HepG2 (cell line): ENCODE results near the gene STX2.

ENCODE experiments used
- ADNP ChIP-seq: sonication (generic); formaldehyde crosslinking; IDR thresholded peaks from 2 replicates; pipeline ENCODE4 v1.4.0; 2020; ENCODE audit warnings: missing genetic modification reagents
- FOXM1 ChIP-seq: sonication (generic); formaldehyde crosslinking; IDR thresholded peaks from 2 replicates; pipeline ENCODE4 v1.5.0; 2020; ENCODE audit warnings: missing genetic modification reagents
- POLR2A ChIP-seq, 2 experiments: IDR thresholded peaks; 2 replicates each; pipeline ENCODE4 v1.6.1; 2011; ENCODE audit warnings: low read depth in 2 of 2, low read length in 2 of 2, mild to moderate bottlenecking in 1 of 2, moderate library complexity in 1 of 2; ENCODE audit not compliant: insufficient read depth in 1 of 2
- TBP ChIP-seq: sonication (generic); formaldehyde crosslinking; IDR thresholded peaks from 2 replicates; pipeline ENCODE4 v1.5.0; 2020; ENCODE audit warnings: missing genetic modification reagents
- TCF7L2 ChIP-seq: IDR thresholded peaks from 2 replicates; pipeline ENCODE4 v1.6.1; 2011; ENCODE audit warnings: mild to moderate bottlenecking, low read depth, low read length, moderate library complexity
- ZNF777 ChIP-seq: sonication (generic); formaldehyde crosslinking; IDR thresholded peaks from 2 replicates; pipeline ENCODE4 v1.4.0; 2020; ENCODE audit warnings: missing genetic modification reagents
- ZNF878 ChIP-seq: sonication (generic); formaldehyde crosslinking; IDR thresholded peaks from 2 replicates; pipeline ENCODE4 v1.8.1; 2023; ENCODE audit warnings: mild to moderate bottlenecking, missing genetic modification reagents, moderate library complexity
- TF ChIP-seq, protein P1 (sequence below): sonication (generic); formaldehyde crosslinking; IDR thresholded peaks from 2 replicates; pipeline ENCODE4 v1.4.0; 2020; ENCODE audit warnings: mild to moderate bottlenecking, low read depth, missing genetic modification reagents
- TF ChIP-seq, protein P2 (sequence below): IDR thresholded peaks from 2 replicates; pipeline ENCODE4 v1.6.1; 2012; ENCODE audit warnings: inconsistent platforms
- TF ChIP-seq, protein P3 (sequence below): sonication (generic); formaldehyde crosslinking; IDR thresholded peaks from 2 replicates; pipeline ENCODE4 v1.4.0; 2020; ENCODE audit warnings: missing genetic modification reagents
- TF ChIP-seq, protein P4 (sequence below), 2 experiments: fragments of 450-650 bp in 1 of 2; sonication (generic) in 1 of 2; formaldehyde crosslinking; IDR thresholded peaks; 2 replicates each; pipeline versions ENCODE4 v1.5.0 to v1.8.0; 2020 to 2022; ENCODE audit warnings: mild to moderate bottlenecking in 1 of 2, missing genetic modification reagents in 1 of 2
- TF ChIP-seq, protein P5 (sequence below): sonication (generic); formaldehyde crosslinking; IDR thresholded peaks from 2 replicates; pipeline ENCODE4 v1.5.0; 2020; ENCODE audit warnings: mild to moderate bottlenecking, missing genetic modification reagents, moderate library complexity
- TF ChIP-seq, protein P6 (sequence below): sonication (generic); formaldehyde crosslinking; IDR thresholded peaks from 2 replicates; pipeline ENCODE4 v1.5.1; 2020; ENCODE audit warnings: mild to moderate bottlenecking, missing genetic modification reagents, moderate library complexity
- TF ChIP-seq, protein P7 (sequence below): sonication (generic); formaldehyde crosslinking; IDR thresholded peaks from 2 replicates; pipeline ENCODE4 v1.8.1; 2023; ENCODE audit warnings: missing genetic modification reagents, inconsistent platforms, borderline replicate concordance

DNA sequence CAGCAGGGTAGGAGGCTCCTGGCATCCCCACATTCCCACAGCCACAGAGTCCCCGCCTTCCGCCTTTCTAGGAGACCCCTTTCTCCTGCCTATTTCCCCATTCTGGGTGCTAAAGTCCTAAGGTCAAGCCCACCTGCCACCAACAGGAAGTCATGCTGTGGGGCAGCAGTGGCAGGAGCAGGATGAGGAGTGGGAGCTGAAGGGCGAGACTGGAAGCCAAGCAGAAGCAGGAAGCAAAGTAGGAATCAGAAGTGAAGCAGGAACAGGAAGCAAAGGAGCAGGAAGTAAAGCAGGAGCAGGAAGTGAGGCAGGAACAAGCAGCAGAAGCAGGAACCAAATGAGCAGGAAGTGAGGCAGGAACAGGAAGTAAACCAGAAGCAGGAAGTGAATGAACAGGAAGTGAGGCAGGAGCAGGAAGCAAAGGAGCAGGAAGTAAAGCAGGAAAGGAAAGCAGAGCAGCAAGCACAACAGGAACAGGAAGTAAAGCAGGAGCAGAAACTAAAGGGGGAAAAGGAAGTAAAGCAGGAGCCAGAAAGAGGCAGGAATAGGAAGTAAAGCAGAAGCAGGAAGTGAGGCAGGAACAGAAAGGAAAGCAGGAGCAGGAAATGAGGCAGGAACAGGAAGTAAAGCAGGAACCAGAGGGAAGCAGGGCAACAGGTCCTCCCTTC lies 84.7 kb downstream of the STX2 start:
- TF ChIP-seq, protein P1, sequence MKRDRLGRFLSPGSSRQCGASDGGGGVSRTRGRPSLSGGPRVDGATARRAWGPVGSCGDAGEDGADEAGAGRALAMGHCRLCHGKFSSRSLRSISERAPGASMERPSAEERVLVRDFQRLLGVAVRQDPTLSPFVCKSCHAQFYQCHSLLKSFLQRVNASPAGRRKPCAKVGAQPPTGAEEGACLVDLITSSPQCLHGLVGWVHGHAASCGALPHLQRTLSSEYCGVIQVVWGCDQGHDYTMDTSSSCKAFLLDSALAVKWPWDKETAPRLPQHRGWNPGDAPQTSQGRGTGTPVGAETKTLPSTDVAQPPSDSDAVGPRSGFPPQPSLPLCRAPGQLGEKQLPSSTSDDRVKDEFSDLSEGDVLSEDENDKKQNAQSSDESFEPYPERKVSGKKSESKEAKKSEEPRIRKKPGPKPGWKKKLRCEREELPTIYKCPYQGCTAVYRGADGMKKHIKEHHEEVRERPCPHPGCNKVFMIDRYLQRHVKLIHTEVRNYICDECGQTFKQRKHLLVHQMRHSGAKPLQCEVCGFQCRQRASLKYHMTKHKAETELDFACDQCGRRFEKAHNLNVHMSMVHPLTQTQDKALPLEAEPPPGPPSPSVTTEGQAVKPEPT (CRISPR knock-in tag) = no peak
- TF ChIP-seq TCF7L2 = no peak
- TF ChIP-seq, protein P2, sequence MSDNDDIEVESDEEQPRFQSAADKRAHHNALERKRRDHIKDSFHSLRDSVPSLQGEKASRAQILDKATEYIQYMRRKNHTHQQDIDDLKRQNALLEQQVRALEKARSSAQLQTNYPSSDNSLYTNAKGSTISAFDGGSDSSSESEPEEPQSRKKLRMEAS = no peak
- TF ChIP-seq POLR2A (IDR thresholded peaks at IDR 0.05; ENCODE audit: insufficient read depth in 1 of 2, low read depth in 2 of 2, low read length in 2 of 2) = no peak
- TF ChIP-seq, protein P3, sequence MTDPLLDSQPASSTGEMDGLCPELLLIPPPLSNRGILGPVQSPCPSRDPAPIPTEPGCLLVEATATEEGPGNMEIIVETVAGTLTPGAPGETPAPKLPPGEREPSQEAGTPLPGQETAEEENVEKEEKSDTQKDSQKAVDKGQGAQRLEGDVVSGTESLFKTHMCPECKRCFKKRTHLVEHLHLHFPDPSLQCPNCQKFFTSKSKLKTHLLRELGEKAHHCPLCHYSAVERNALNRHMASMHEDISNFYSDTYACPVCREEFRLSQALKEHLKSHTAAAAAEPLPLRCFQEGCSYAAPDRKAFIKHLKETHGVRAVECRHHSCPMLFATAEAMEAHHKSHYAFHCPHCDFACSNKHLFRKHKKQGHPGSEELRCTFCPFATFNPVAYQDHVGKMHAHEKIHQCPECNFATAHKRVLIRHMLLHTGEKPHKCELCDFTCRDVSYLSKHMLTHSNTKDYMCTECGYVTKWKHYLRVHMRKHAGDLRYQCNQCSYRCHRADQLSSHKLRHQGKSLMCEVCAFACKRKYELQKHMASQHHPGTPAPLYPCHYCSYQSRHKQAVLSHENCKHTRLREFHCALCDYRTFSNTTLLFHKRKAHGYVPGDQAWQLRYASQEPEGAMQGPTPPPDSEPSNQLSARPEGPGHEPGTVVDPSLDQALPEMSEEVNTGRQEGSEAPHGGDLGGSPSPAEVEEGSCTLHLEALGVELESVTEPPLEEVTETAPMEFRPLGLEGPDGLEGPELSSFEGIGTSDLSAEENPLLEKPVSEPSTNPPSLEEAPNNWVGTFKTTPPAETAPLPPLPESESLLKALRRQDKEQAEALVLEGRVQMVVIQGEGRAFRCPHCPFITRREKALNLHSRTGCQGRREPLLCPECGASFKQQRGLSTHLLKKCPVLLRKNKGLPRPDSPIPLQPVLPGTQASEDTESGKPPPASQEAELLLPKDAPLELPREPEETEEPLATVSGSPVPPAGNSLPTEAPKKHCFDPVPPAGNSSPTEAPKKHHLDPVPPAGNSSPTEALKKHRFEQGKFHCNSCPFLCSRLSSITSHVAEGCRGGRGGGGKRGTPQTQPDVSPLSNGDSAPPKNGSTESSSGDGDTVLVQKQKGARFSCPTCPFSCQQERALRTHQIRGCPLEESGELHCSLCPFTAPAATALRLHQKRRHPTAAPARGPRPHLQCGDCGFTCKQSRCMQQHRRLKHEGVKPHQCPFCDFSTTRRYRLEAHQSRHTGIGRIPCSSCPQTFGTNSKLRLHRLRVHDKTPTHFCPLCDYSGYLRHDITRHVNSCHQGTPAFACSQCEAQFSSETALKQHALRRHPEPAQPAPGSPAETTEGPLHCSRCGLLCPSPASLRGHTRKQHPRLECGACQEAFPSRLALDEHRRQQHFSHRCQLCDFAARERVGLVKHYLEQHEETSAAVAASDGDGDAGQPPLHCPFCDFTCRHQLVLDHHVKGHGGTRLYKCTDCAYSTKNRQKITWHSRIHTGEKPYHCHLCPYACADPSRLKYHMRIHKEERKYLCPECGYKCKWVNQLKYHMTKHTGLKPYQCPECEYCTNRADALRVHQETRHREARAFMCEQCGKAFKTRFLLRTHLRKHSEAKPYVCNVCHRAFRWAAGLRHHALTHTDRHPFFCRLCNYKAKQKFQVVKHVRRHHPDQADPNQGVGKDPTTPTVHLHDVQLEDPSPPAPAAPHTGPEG (CRISPR knock-in tag) = no peak
- TF ChIP-seq, protein P4, sequence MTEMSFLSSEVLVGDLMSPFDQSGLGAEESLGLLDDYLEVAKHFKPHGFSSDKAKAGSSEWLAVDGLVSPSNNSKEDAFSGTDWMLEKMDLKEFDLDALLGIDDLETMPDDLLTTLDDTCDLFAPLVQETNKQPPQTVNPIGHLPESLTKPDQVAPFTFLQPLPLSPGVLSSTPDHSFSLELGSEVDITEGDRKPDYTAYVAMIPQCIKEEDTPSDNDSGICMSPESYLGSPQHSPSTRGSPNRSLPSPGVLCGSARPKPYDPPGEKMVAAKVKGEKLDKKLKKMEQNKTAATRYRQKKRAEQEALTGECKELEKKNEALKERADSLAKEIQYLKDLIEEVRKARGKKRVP (CRISPR knock-in tag; IDR thresholded peaks at IDR 0.05) = no peak
- TF ChIP-seq, protein P5, sequence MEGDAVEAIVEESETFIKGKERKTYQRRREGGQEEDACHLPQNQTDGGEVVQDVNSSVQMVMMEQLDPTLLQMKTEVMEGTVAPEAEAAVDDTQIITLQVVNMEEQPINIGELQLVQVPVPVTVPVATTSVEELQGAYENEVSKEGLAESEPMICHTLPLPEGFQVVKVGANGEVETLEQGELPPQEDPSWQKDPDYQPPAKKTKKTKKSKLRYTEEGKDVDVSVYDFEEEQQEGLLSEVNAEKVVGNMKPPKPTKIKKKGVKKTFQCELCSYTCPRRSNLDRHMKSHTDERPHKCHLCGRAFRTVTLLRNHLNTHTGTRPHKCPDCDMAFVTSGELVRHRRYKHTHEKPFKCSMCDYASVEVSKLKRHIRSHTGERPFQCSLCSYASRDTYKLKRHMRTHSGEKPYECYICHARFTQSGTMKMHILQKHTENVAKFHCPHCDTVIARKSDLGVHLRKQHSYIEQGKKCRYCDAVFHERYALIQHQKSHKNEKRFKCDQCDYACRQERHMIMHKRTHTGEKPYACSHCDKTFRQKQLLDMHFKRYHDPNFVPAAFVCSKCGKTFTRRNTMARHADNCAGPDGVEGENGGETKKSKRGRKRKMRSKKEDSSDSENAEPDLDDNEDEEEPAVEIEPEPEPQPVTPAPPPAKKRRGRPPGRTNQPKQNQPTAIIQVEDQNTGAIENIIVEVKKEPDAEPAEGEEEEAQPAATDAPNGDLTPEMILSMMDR (CRISPR knock-in tag) = no peak
- no peak for TF ChIP-seq ZNF878 (CRISPR knock-in tag)
- TF ChIP-seq, protein P6, sequence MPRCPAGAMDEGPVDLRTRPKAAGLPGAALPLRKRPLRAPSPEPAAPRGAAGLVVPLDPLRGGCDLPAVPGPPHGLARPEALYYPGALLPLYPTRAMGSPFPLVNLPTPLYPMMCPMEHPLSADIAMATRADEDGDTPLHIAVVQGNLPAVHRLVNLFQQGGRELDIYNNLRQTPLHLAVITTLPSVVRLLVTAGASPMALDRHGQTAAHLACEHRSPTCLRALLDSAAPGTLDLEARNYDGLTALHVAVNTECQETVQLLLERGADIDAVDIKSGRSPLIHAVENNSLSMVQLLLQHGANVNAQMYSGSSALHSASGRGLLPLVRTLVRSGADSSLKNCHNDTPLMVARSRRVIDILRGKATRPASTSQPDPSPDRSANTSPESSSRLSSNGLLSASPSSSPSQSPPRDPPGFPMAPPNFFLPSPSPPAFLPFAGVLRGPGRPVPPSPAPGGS (CRISPR knock-in tag) = no peak
- TF ChIP-seq TBP (CRISPR knock-in tag) = no peak
- TF ChIP-seq, protein P7, sequence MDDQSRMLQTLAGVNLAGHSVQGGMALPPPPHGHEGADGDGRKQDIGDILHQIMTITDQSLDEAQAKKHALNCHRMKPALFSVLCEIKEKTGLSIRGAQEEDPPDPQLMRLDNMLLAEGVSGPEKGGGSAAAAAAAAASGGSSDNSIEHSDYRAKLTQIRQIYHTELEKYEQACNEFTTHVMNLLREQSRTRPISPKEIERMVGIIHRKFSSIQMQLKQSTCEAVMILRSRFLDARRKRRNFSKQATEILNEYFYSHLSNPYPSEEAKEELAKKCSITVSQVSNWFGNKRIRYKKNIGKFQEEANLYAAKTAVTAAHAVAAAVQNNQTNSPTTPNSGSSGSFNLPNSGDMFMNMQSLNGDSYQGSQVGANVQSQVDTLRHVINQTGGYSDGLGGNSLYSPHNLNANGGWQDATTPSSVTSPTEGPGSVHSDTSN (CRISPR knock-in tag) = no peak
- TF ChIP-seq ZNF777 (CRISPR knock-in tag) = no peak
- TF ChIP-seq FOXM1 (CRISPR knock-in tag) = no peak
- TF ChIP-seq ADNP (CRISPR knock-in tag) = no peak
